NOMO-1 (cell line): Measurements from ENCODE around the gene KIAA0586.
"Not testable (repeated sequence)": the region's sequence is repeated elsewhere in the genome, so short reads cannot be mapped to it uniquely, and the experiment has no call there.

Experiments used
- DNase-seq, 2 experiments: peaks; one replicate each; lab custom pipeline; 2025; ENCODE audit not compliant: unreplicated experiment in 2 of 2; lab: John Stamatoyannopoulos, UW

KIAA0586 gene

GRCh38 chr14:58427281-58428117 lies at the start of gene KIAA0586, which contains the start of gene TIMM9:
Gene KIAA0586 (plus strand): TSS chr14:58427719. CDS start chr14:58428265, 546 bp downstream.
Gene TIMM9 (minus strand): TSS chr14:58427531. CDS start chr14:58411945, 15,586 bp downstream.
- DNase-seq, result peak; percentile 93 to 96

- DNase-seq, result no peak
Measured at GRCh38 chr14:58390830-58391229, 36.7 kb upstream of the KIAA0586 start.

- no peak for DNase-seq
Measured at GRCh38 chr14:58395562-58395811, 32.0 kb upstream of the KIAA0586 start.

GRCh38 chr14:58395812-58396788 lies 31.4 kb upstream of the KIAA0586 start, which contains the start of gene TOMM20L:
Gene TOMM20L (plus strand): TSS chr14:58395930. CDS start chr14:58395958, 28 bp downstream.
- peak; percentile 66 to 78 for DNase-seq

- no peak for DNase-seq
Measured at GRCh38 chr14:58397156-58397555, 30.4 kb upstream of the KIAA0586 start.

GRCh38 chr14:58398495-58398894 lies 29.0 kb upstream of the KIAA0586 start:
- DNase-seq, result no peak

- DNase-seq, result no peak
Measured at GRCh38 chr14:58398895-58399294, 28.6 kb upstream of the KIAA0586 start.

- no peak for DNase-seq
Measured at GRCh38 chr14:58401587-58401986, 25.9 kb upstream of the KIAA0586 start.

GRCh38 chr14:58408681-58409215 lies 18.8 kb upstream of the KIAA0586 start:
- no peak for DNase-seq

GRCh38 chr14:58414845-58415244 lies 12.7 kb upstream of the KIAA0586 start:
- DNase-seq, result no peak

- DNase-seq, result no peak
Measured at GRCh38 chr14:58415636-58416547, 11.6 kb upstream of the KIAA0586 start.

GRCh38 chr14:58416934-58417333 lies 10.6 kb upstream of the KIAA0586 start:
- not testable (repeated sequence) for DNase-seq

- DNase-seq, result peak; percentile 41 to 57
Measured at GRCh38 chr14:58426670-58427280, 744 bp upstream of the KIAA0586 start.

- DNase-seq, result peak; percentile 2 to 36
Measured at GRCh38 chr14:58428118-58428683, 682 bp downstream of the KIAA0586 start.

GRCh38 chr14:58430156-58430555 lies 2.6 kb downstream of the KIAA0586 start:
- no peak for DNase-seq

- DNase-seq, result no peak
Measured at GRCh38 chr14:58439476-58439875, 12.0 kb downstream of the KIAA0586 start.

GRCh38 chr14:58444627-58445026 lies 17.1 kb downstream of the KIAA0586 start:
- DNase-seq, result no peak

GRCh38 chr14:58455593-58456265 lies 28.2 kb downstream of the KIAA0586 start:
- DNase-seq, result no peak

GRCh38 chr14:58460772-58461171 lies 33.3 kb downstream of the KIAA0586 start:
- DNase-seq, result no peak
